Endothelial cell of umbilical vein (primary cell): Measurements from ENCODE around the gene NUDCD3. TPM values are rescaled to one million over a fixed set of nuclear protein-coding genes. Genes with fewer than 3 reads are reported as not detected.
A peak's percentile ranks its signal among the peaks of the same experiment; 100 is the strongest.

ENCODE experiments used
- BruUV-seq: library from RNA; stranded (reverse); fragments of 400-500 nt; replicated peaks from 2 replicates; lab custom pipeline; 2021; lab: Mats Ljungman, UMichigan
- CTCF ChIA-PET: fragments of 300-600, 350-600 bp; sonication (Branson Sonifier 250); formaldehyde crosslinking; loops from one replicate; lab custom pipeline; 2021; ENCODE audit warnings: antibody characterized with exemption, inconsistent platforms; lab: Charles Lee
- POLR2A ChIA-PET: fragments of 300-600, 350-600 bp; sonication (Branson Sonifier 250); formaldehyde crosslinking; loops from one replicate; lab custom pipeline; 2021; ENCODE audit warnings: antibody characterized with exemption, inconsistent platforms; lab: Charles Lee
- DNase-seq: peaks from one replicate; pipeline ENCODE4 v3.0.0-alpha.2; 2011; ENCODE audit warnings: low read depth, low spot score
- FAIRE-seq: peaks from 2 replicates; lab custom pipeline; 2011; peaks lifted over from hg19 to GRCh38; lab: Jason Lieb, UNC
- H2AFZ ChIP-seq: 2 replicates; pipeline ENCODE4 v1.6.0; 2012; ENCODE audit warnings: low read depth, low read length, control low read depth, inconsistent platforms
- H3K27ac ChIP-seq: 2 replicates; pipeline ENCODE4 v1.5.1; 2011; ENCODE audit warnings: low read depth, mild to moderate bottlenecking, control low read depth, low read length, moderate library complexity; ENCODE audit not compliant: insufficient read depth
- H3K27me3 ChIP-seq, 2 experiments: 2 replicates each; pipeline versions ENCODE4 v1.6.0 to v1.6.1; 2011; ENCODE audit warnings: low read length in 2 of 2, mixed read lengths in 1 of 2; ENCODE audit not compliant: control insufficient read depth in 2 of 2, insufficient read depth in 2 of 2
- H3K36me3 ChIP-seq, 2 experiments: 2 replicates in 1 of 2; 3 replicates in 1 of 2; pipeline ENCODE4 v1.5.1; 2011; ENCODE audit warnings: low read length in 2 of 2, mild to moderate bottlenecking in 1 of 2, moderate library complexity in 1 of 2; ENCODE audit not compliant: control insufficient read depth in 2 of 2, insufficient read depth in 2 of 2; ENCODE audit errors: extremely low read depth in 1 of 2
- H3K4me1 ChIP-seq: 3 replicates; pipeline ENCODE4 v1.5.1; 2011; ENCODE audit warnings: mild to moderate bottlenecking, low read length; ENCODE audit not compliant: control insufficient read depth, insufficient read depth; ENCODE audit errors: extremely low read depth
- H3K4me2 ChIP-seq: 2 replicates; pipeline ENCODE4 v1.6.1; 2011; ENCODE audit warnings: low read length, control low read depth, mixed read lengths; ENCODE audit not compliant: insufficient read depth
- H3K4me3 ChIP-seq, 3 experiments: fragments of 200-600 bp in 1 of 3; sonication (generic), shearing (Covaris generic) in 1 of 3; replicated peaks in 1 of 3; 2 replicates each; pipeline ENCODE4 v1.5.1; 2011 to 2016; ENCODE audit warnings: control low read depth in 3 of 3, low read length in 3 of 3, mild to moderate bottlenecking in 2 of 3, inconsistent platforms in 1 of 3, low read depth in 1 of 3, moderate library complexity in 1 of 3; ENCODE audit not compliant: insufficient read depth in 1 of 3
- H3K79me2 ChIP-seq: 2 replicates; pipeline ENCODE4 v1.6.0; 2012; ENCODE audit warnings: low read length, inconsistent platforms; ENCODE audit not compliant: control insufficient read depth, insufficient read depth
- H3K9ac ChIP-seq: replicated peaks from 2 replicates; pipeline ENCODE3; 2011; ENCODE audit warnings: low read length, control low read depth; ENCODE audit not compliant: insufficient read depth; ENCODE audit errors: extremely low read depth
- H3K9me1 ChIP-seq: replicated peaks from 3 replicates; pipeline ENCODE4 v1.6.0; 2011; ENCODE audit warnings: mild to moderate bottlenecking, low read length; ENCODE audit not compliant: control insufficient read depth, insufficient read depth; ENCODE audit errors: extremely low read depth
- H3K9me3 ChIP-seq: replicated peaks from 2 replicates; pipeline ENCODE4 v1.5.1; 2012; ENCODE audit warnings: low read length, inconsistent platforms; ENCODE audit not compliant: control insufficient read depth, insufficient read depth
- H4K20me1 ChIP-seq: replicated peaks from 2 replicates; pipeline ENCODE3; 2011; ENCODE audit warnings: mild to moderate bottlenecking, low read length; ENCODE audit not compliant: control insufficient read depth, insufficient read depth; ENCODE audit errors: extremely low read depth
- CTCF ChIP-seq, 2 donors: IDR thresholded peaks; 1 replicate in 1 of 2; 2 replicates in 1 of 2; pipeline ENCODE4 v1.5.1; 2011; ENCODE audit warnings: low read length in 2 of 2, mild to moderate bottlenecking in 2 of 2, moderate library complexity in 2 of 2, control low read depth in 1 of 2, inconsistent platforms in 1 of 2, low read depth in 1 of 2; ENCODE audit not compliant: insufficient read depth in 1 of 2; ENCODE audit errors: extremely low read depth in 1 of 2
- EZH2 ChIP-seq: IDR thresholded peaks from 2 replicates; pipeline ENCODE4 v1.6.1; 2012; ENCODE audit warnings: borderline replicate concordance, low read depth, mild to moderate bottlenecking, moderate library complexity, low read length, inconsistent platforms; ENCODE audit not compliant: severe bottlenecking
- FOS ChIP-seq: IDR thresholded peaks from 2 replicates; pipeline ENCODE4 v1.6.1; 2011; ENCODE audit warnings: mild to moderate bottlenecking, low read length, moderate library complexity, borderline replicate concordance; ENCODE audit not compliant: insufficient read depth
- GATA2 ChIP-seq: IDR thresholded peaks from 2 replicates; pipeline ENCODE4 v1.7.0; 2011; ENCODE audit warnings: low read depth, mild to moderate bottlenecking, moderate library complexity, mixed read lengths, low read length; ENCODE audit not compliant: insufficient read length, insufficient read depth
- JUN ChIP-seq: IDR thresholded peaks from 2 replicates; pipeline ENCODE4 v1.6.1; 2011; ENCODE audit warnings: borderline replicate concordance, low read depth; ENCODE audit not compliant: insufficient read length, insufficient read depth
- MAX ChIP-seq: IDR thresholded peaks from 2 replicates; pipeline ENCODE4 v1.6.1; 2011; ENCODE audit not compliant: insufficient read depth, insufficient read length
- MYC ChIP-seq: IDR thresholded peaks from one replicate; pipeline ENCODE4 v1.6.1; 2011; ENCODE audit warnings: mild to moderate bottlenecking, low read depth, low read length
- POLR2A ChIP-seq: IDR thresholded peaks from 2 replicates; pipeline ENCODE4 v1.6.1; 2012; ENCODE audit warnings: low read depth, mild to moderate bottlenecking, control low read depth, low read length
- POLR2AphosphoS5 ChIP-seq: IDR thresholded peaks from 2 replicates; pipeline ENCODE4 v1.6.1; 2012; ENCODE audit warnings: low read depth, mild to moderate bottlenecking, control low read depth, low read length, moderate library complexity; ENCODE audit not compliant: insufficient read depth
- dilution Hi-C: fragments of 300-500 bp; cut with MboI; formaldehyde crosslinking; loops from one replicate; pipeline ENCODE4 v1.15.0; 2019; ENCODE audit warnings: low sequenced_read_pairs; ENCODE audit not compliant: extremely low pct_ligation_motif_present
- intact Hi-C: fragments of 100-400 bp; cut with micrococcal nuclease; formaldehyde crosslinking; loops from one replicate; pipeline ENCODE4 v1.10.0; 2022
- polyA plus RNA-seq, 4 experiments: library from polyadenylated mRNA; depleted of rRNA in 3 of 4; stranded (reverse) in 3 of 4; unstranded in 1 of 4; fragments of >200 nt; gene quantifications; 2 replicates each; pipeline versions ENCODE4 v1.2.1 to v1.2.3, GENCODE V29; 2011 to 2012; ENCODE audit warnings: missing spikeins in 1 of 4
- total RNA-seq: library from RNA; stranded (reverse); gene quantifications from 2 replicates; pipeline ENCODE4 v1.2.3, GENCODE V29; 2021

Gene NUDCD3
- total and polyA plus RNA-seq, 2 donors (not counting 3 experiments of a cell fraction or from before 2014, with no cell fraction given) = 50.6 to 137 TPM

- BruUV-seq = no TSS peak
- dilution Hi-C loops = no loop called here
- Histone ChIP-seq H3K9ac (no peak overlapping the region), H2AFZ (no peak overlapping the region), H4K20me1 (no peaks in the 10 kb centered on the region), H3K27ac (no peak overlapping the region), H3K4me1 (no peaks in the 10 kb centered on the region), H3K4me3 (no peak overlapping the region), H3K9me1 (no peaks in the 10 kb centered on the region), H3K27me3 (no peaks in the 10 kb centered on the region), H3K4me2 (no peak overlapping the region), H3K79me2 (no peaks in the 10 kb centered on the region), H3K9me3 (no peaks in the 10 kb centered on the region), H3K36me3 (no peaks in the 10 kb centered on the region)
- FAIRE-seq (peak; percentile 71), DNase-seq (peak; percentile 21)
- CTCF ChIA-PET = interaction anchor here (0.6 to 3.6 kb wide), 31 partner anchors 8 to 389 kb away, joined by 3 to 20 read pairs (median 4); partner anchors contain the start of genes DDX56 and NUDCD3
- intact Hi-C loops = no loop called here
- POLR2A ChIA-PET = interaction anchor here (0.7 kb wide), 1 partner anchor 151 kb away, joined by 6 read pairs; no protein-coding TSS in a partner anchor
- TF ChIP-seq CTCF (IDR thresholded peaks at IDR 0.05; ENCODE audit: extremely low read depth in 1 of 2, insufficient read depth in 1 of 2, low read depth in 1 of 2, low read length in 2 of 2) (peak; percentile 75 to 81), EZH2 (no peak)
These were observed 44.0 kb upstream of the NUDCD3 start for GRCh38 chr7:44534501-44534900.

GRCh38 chr7:44534087-44534486 is 43.6 kb upstream of the NUDCD3 start:
- no peak overlapping the region for H3K27ac ChIP-seq
- H4K20me1 ChIP-seq = no peaks in the 10 kb centered on the region
- no peak overlapping the region for H3K4me3 ChIP-seq
- TF ChIP-seq JUN (no peak), FOS (no peak), CTCF (IDR thresholded peaks at IDR 0.05; ENCODE audit: extremely low read depth in 1 of 2, insufficient read depth in 1 of 2, low read depth in 1 of 2, low read length in 2 of 2) (no peak), EZH2 (no peak), MYC (no peak), POLR2A (no peak), MAX (no peak), POLR2AphosphoS5 (no peak), GATA2 (no peak)
- FAIRE-seq (no peak), DNase-seq (no peak)
- no peaks in the 10 kb centered on the region for H3K36me3 ChIP-seq
- H3K9me3 ChIP-seq = no peaks in the 10 kb centered on the region
- H3K27me3 ChIP-seq = no peaks in the 10 kb centered on the region
- intact Hi-C loops (no loop called here), dilution Hi-C loops (no loop called here)
- H2AFZ ChIP-seq = no peak overlapping the region
- H3K79me2 ChIP-seq = no peaks in the 10 kb centered on the region
- no peak overlapping the region for H3K4me2 ChIP-seq
- ChIA-PET CTCF (interaction anchor here (0.7 to 3.6 kb wide), 27 partner anchors 8 to 293 kb away, joined by 3 to 20 read pairs (median 5); partner anchors contain the start of genes DDX56 and NUDCD3), POLR2A (no interaction called here)
- H3K9me1 ChIP-seq = no peaks in the 10 kb centered on the region
- no peak overlapping the region for H3K9ac ChIP-seq
- H3K4me1 ChIP-seq = no peaks in the 10 kb centered on the region
- BruUV-seq = no TSS peak
